ENCODE results near the gene POLG. TPM values are rescaled to one million over a fixed set of nuclear protein-coding genes. Genes with fewer than 3 reads are reported as not detected.
A peak's percentile ranks its signal among the peaks of the same experiment; 100 is the strongest.

The POLG gene
- 100 to 1,000 TPM in 3 of 4 donors, 10 to 100 TPM in 1; 63.7 to 136 (median 120) TPM for total RNA-seq

- DNase-seq, result peak; percentile 97 to 99 (median 99)
- peaks cover 9 to 50% (median 25%) of the 10 kb centered on the region in 4 donors for H3K4me1 ChIP-seq
- TF ChIP-seq POLR2A (IDR thresholded peaks at IDR 0.05) (peak; percentile 95 to 97), CTCF (IDR thresholded peaks at IDR 0.05) (peak in 2 of 6 experiments; percentile 10 to 25)
Observed at GRCh38 chr15:89334510-89335297, at the start of gene POLG. POLG (minus strand) TSS chr15:89334824; CDS start chr15:89333754, 1,070 bp downstream.

GRCh38 chr15:89384176-89384604 lies 49.6 kb upstream of the POLG start:
- DNase-seq, result no peak
- H3K27ac ChIP-seq, result no peak overlapping the region
- no peak overlapping the region for H3K4me3 ChIP-seq
- peaks cover 0 to 3% of the 10 kb centered on the region in 2 donors for H3K27me3 ChIP-seq
- H3K9me3 ChIP-seq, result no peaks in the 10 kb centered on the region
- H3K36me3 ChIP-seq, result no peaks in the 10 kb centered on the region
- TF ChIP-seq CTCF (IDR thresholded peaks at IDR 0.05) (no peak), POLR2A (IDR thresholded peaks at IDR 0.05) (no peak)
- H3K4me1 ChIP-seq, result peaks cover 0 to 3% (median 0%) of the 10 kb centered on the region in 4 donors

More at GRCh38 chr15:89334510-89335297, at the start of gene POLG:
- H3K36me3 ChIP-seq, result peaks cover 0 to 36% (median 0%) of the 10 kb centered on the region in 3 donors
- H3K4me3 ChIP-seq, result peak within 1 kb of the TSS; percentile 78 to 98 (median 86)
- no peaks in the 10 kb centered on the region for H3K27me3 ChIP-seq
- no peaks in the 10 kb centered on the region for H3K9me3 ChIP-seq
- H3K27ac ChIP-seq, result peak within 1 kb of the TSS; percentile 87 to 99 (median 94)

GRCh38 chr15:89383365-89384175 lies 48.9 kb upstream of the POLG start:
- no peak overlapping the region for H3K4me3 ChIP-seq
- H3K36me3 ChIP-seq, result no peaks in the 10 kb centered on the region
- DNase-seq, result peak in 1 of 3 donors; percentile 65
- no peak for TF ChIP-seq CTCF (IDR thresholded peaks at IDR 0.05)
- no peak for TF ChIP-seq POLR2A (IDR thresholded peaks at IDR 0.05)
- peaks cover 0 to 9% (median 3%) of the 10 kb centered on the region in 4 donors for H3K4me1 ChIP-seq
- H3K9me3 ChIP-seq, result no peaks in the 10 kb centered on the region
- no peak overlapping the region for H3K27ac ChIP-seq
- H3K27me3 ChIP-seq, result peaks cover 0 to 9% of the 10 kb centered on the region in 2 donors

- Histone ChIP-seq H3K27ac (no peak overlapping the region), H3K27me3 (peaks cover 0 to 21% of the 10 kb centered on the region in 2 donors), H3K4me3 (no peak overlapping the region), H3K36me3 (no peaks in the 10 kb centered on the region), H3K4me1 (peaks cover 0 to 11% (median 4%) of the 10 kb centered on the region in 4 donors), H3K9me3 (no peaks in the 10 kb centered on the region)
- TF ChIP-seq CTCF (IDR thresholded peaks at IDR 0.05), result no peak
- no peak for TF ChIP-seq POLR2A (IDR thresholded peaks at IDR 0.05)
- no peak for DNase-seq
Observed at GRCh38 chr15:89381888-89382686, 47.5 kb upstream of the POLG start.

- Histone ChIP-seq H3K4me1 (peaks cover 0 to 11% (median 4%) of the 10 kb centered on the region in 4 donors), H3K4me3 (no peak overlapping the region), H3K36me3 (no peaks in the 10 kb centered on the region), H3K27me3 (peaks cover 0 to 21% of the 10 kb centered on the region in 2 donors), H3K9me3 (no peaks in the 10 kb centered on the region), H3K27ac (no peak overlapping the region)
- TF ChIP-seq POLR2A (IDR thresholded peaks at IDR 0.05) (no peak), CTCF (IDR thresholded peaks at IDR 0.05) (no peak)
- DNase-seq, result no peak
Observed at GRCh38 chr15:89381331-89381730, 46.7 kb upstream of the POLG start.

All from Peyer's patch (tissue), 4 donors.